DMS53 (cell line): ENCODE data around the gene GTF3C2.
"Not testable (repeated sequence)": the region's sequence is repeated elsewhere in the genome, so short reads cannot be mapped to it uniquely, and the experiment has no call there.

ENCODE experiments used
- DNase-seq: peaks from one replicate; lab custom pipeline; 2025; lab: John Stamatoyannopoulos, UW

GTF3C2 gene

GRCh38 chr2:27322301-27322765, 34.2 kb downstream of the GTF3C2 start:
- peak; percentile 56 for DNase-seq

DNA sequence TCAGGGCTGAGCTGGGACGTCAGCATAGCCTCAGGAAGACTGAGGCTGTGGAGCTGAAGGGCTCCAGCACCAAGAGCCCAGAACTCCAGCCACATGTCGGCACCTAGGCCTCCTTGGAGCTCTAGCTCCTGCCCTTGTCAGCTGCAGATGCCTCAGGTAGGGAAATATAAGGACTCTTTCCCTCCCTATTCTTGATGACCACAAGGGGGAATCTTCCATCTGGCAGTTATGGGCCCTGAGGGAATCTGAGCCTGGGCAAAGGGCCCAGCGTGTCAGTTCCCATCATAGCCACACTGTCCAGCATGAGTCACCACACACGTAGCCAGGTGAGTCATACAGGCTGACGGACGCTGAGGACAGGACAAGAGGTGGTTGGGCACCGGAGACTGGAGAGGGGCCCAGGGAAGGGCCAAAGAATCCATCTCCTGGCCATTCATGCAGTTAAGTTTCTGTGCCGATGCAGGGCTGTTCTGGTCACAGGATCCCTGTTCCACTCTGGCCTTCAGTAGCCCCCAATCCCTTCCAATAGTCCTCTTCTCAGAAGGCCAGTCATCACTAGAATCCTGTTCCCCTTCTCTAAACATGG, 35.5 kb downstream of the GTF3C2 start:
- DNase-seq, result peak; percentile 97

GRCh38 chr2:27319839-27320238, 36.7 kb downstream of the GTF3C2 start:
- DNase-seq, result not testable (repeated sequence)

- peak; percentile 24 for DNase-seq
Observed at GRCh38 chr2:27316655-27317412, 39.7 kb downstream of the GTF3C2 start.

DNA sequence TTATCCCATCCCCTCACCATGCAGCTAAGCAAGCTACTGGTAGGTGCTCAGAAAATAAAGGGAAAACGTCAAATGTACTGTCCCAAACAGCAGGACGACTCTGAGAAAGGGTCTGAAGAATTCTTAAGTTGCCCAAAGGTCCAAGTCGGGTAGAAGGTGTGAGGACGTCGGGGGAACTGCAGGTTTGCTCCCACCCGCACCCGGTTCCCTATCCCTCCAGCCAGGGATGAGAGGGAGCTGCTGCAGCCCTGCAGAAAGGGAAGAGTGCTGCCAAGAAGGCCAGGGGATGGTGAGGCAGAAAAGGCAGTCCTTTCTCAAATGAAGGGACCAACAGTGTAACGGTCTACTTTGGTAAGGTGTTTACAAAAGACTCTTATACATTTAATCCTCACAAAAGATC, 41.4 kb downstream of the GTF3C2 start:
- DNase-seq, result no peak

DNA sequence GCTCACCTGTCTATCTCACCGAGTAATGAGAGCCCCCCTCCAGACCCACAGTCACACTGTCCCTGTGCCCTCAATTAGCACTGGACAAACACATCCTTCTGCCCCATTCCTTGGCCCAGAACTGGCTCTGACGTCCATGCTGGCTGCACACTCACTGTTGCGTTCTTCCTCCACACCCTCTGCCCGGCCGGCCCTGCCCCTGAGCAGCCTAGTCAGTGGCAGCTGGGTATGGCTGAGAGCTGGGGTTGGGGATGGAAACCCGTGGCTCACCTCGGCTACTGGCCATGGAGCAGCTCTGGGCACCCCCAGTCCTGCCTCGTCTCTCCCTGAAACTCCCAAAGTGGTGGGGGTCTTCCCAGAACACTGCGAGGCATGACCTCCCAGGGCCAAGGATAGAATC, 41.9 kb downstream of the GTF3C2 start:
- no peak for DNase-seq

DNA sequence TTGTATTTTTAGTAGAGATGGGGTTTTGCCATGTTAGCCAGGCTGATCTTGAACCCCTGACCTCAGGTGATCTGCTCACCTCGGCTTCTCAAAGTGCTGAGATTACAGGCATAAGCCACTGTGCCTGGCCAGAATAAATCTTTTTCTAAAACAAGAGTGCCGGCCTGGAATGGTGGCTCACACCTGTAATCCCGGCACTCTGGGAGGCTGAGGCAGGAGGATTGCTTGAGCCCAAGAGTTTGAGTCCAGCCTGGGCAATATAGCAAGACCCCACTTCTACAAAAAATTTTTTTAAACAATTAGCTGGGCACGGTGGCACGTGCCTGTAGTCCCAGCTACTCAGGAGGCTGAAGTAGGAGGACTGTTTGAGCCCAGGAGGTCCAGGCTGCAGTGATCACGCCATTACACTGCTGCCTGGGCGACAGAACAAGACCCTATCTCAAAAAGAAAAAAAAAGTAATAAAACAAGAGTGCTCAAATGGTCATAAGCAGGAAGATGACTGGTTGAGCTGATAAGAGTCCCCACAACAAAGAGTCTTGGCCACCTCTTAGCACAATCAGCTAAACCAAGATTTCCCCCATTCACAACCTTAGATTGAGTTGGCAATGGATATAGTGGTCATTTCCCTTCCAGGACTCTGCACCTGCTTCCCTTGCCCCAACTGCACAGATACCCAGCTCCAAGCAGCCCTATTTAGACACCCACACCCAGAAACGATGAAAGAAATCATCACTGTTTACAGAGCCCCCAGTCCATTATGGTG, 42.5 kb downstream of the GTF3C2 start:
- no peak for DNase-seq

- no peak for DNase-seq
Observed at GRCh38 chr2:27312152-27312551, 44.4 kb downstream of the GTF3C2 start.

GRCh38 chr2:27309651-27310050, 46.9 kb downstream of the GTF3C2 start:
- no peak for DNase-seq

DNA sequence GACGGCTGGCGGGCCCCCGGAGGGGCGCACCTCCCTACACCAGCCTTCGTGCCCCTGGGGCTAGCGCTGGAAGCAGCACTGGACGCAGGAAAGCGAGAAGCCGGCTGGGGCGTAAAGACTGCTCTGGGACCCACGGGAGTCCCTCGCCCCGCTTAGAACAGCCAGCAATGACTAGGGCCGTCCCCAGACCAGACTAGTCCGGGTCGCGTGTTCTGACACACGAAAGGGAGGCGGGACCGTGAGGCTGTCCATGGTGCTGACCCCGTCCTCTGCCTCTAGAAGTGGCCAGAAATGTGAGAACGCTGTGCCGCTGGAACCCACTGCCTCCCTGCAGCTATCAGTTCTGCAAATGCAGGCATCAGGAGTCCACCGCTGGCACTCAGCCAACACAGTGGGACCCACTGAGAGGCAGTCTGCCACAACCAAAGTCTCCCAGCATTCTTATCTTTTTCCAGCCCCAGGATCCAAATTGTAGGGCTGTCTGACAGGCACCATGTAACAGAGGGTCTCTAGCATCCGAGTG, 48.1 kb downstream of the GTF3C2 start, which contains the start of gene UCN:
TSS of gene UCN (minus strand) at position 87 of the 523 bp plus-strand sequence. CDS start 550 bp downstream, outside the sequence.
- peak; percentile 13 for DNase-seq

DNA sequence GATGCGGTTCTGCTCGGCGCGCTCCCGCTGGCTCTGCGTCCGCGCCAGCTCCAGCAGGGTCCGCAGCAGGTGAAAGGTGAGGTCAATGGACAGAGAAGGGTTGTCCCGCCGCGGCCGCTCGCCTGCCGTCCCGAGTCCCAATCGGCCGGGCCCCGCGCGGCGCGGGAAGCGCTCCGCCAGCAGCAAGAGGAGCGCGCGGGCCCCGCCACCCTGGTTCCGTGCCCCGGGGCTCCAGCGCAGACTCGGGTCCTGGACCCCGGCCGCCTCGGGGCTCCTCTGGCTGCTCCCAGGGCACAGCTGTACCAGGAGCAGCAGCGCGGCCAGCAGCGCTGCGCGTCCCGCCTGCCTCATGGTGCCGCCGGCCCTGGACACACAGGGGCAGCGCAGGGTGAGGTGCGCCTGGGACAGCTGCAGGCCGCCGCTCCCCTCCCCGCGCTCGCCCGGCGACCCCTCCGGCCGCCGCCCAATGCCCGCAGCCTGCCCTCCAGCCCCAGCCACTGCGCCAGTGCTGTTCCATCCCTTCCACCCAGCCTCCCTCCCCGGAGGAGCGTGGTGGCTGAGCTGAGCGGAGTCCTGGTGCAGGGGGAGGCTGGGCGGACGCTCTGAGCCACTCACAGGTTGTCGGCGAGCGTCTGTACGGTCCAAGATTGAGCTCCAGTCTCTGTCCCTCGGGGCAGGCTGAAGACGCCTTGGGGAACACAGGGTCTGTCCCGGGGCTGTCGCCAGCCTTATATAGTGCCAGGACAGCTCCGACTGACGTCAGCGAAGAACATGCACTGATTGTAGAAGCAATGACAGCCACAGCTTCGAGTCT, 48.8 kb downstream of the GTF3C2 start:
- DNase-seq, result peak; percentile 30

- DNase-seq, result no peak
Observed at GRCh38 chr2:27307287-27307544, 49.3 kb downstream of the GTF3C2 start.

- DNase-seq, result peak; percentile 55
Observed at GRCh38 chr2:27306573-27307286, 49.8 kb downstream of the GTF3C2 start.

- peak; percentile 55 for DNase-seq
Observed at GRCh38 chr2:27306136-27306535, 50.4 kb downstream of the GTF3C2 start.

DNA sequence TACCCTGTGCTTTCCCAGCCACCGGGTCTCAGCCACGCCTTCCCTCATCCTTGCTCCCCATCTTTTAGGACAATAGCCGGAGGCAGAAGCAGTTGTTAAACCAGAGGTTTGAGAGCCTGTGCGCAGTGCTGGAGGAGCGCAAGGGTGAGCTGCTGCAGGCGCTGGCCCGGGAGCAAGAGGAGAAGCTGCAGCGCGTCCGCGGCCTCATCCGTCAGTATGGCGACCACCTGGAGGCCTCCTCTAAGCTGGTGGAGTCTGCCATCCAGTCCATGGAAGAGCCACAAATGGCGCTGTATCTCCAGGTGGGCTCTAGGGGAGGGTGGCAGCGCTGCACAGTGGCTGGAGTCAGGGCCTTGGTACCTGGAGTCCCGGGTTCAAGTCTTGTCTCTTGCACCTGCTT, 51.0 kb downstream of the GTF3C2 start:
- DNase-seq, result no peak

GRCh38 chr2:27304488-27305240, 51.9 kb downstream of the GTF3C2 start:
- DNase-seq, result peak; percentile 16

DNA sequence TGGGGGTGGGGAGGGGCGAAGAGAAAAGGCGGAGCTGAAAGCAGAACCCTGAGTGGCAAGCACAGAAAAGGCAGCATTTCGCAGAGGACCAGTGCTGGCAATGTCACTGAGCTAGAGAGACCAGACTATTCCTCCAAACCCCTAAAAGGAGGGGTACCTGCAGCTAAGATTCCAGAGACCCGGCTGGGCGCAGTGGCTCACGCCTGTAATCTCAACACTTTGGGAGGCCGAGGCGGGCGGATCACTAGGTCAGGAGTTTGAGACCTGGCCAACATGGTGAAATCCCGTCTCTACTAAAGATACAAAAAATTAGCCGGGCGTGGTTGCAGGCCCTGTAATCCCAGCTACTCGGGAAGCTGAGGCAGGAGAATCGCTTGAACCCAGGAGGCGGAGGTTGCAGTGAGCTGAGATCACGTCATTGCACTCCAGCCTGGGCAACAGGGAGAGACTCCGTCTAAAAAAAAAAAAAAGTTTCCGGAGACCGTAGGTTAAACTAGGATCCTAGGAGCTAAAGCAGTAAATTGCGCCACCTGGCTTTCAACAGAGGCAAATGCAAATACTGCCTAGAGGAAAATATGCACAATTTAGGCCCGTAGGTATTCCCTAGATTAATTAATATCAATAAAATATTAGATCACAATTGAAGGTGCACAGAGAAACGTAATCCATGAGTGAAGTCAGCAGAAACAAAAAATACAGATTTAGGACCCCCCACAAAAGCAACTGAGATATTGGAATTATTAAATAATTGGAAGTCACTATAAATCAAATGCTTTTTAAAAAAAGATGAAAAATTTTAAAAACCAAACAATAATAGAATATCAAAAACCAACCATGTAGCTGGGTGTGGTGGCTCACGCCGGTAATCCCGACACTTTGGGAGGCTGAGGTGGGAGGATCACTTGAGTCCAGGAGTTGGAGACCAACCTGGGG, 53.2 kb downstream of the GTF3C2 start:
- peak; percentile 91 for DNase-seq

- DNase-seq, result not testable (repeated sequence)
Observed at GRCh38 chr2:27300606-27301005, 56.0 kb downstream of the GTF3C2 start.

DNA sequence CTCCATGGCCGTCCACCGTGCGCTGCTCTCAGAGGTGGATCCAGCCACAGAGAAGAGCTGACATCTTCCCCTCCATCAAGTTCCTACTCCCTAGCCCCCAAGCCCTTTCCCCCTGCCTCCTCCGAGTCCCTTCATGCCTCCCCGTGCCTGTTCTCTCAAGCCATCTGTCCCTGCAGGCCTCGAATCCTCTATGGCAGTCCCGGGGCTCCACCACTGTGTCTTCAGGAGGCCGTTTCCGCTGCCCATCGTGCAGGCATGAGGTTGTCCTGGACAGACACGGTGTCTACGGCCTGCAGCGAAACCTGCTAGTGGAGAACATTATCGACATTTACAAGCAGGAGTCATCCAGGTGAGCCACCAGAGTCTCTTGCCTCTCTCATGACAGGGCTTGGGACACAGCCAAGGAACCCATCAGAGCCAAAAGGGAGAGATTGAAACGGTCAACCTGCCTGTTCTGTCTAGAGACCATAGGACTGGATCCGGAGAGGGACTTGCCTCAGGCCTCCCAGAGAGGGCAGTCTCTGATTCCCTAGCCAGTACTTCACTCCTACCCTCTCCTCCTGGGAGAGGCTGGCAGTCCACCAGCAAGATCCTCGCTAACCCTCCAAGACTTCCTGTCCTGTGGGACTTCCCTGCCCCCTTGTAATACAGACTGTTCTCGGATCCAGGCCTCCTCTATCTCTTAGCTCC, 58.0 kb downstream of the GTF3C2 start:
- DNase-seq, result peak; percentile 18
